ENCODE results near the gene ECHDC1. TPM values are rescaled to one million over a fixed set of nuclear protein-coding genes. Genes with fewer than 3 reads are reported as not detected.

The ECHDC1 gene
- total and polyA plus RNA-seq, 4 experiments from 2014 or later, result 35.5 to 68.0 (median 49.0) TPM

Other genes with a start within 250 kb of the ECHDC1 start
- gene RSPO3, start 224.9 kb downstream of the ECHDC1 start, total RNA-seq, result not detected
- gene RSPO3, start 224.9 kb downstream of the ECHDC1 start, polyA plus RNA-seq, result not detected
- 10 to 100 TPM; 36.4 to 39.9 TPM for gene RNF146, start 76.7 kb downstream of the ECHDC1 start, total RNA-seq
- gene RNF146, start 76.7 kb downstream of the ECHDC1 start, polyA plus RNA-seq, result 10 to 100 TPM; 12.8 to 18.1 TPM
- gene KIAA0408, start 115.8 kb upstream of the ECHDC1 start, total RNA-seq, result 1 to 10 TPM; 6.8 to 6.9 TPM
- 1 to 10 TPM in 1 of 2 donors, not detected in 1; 1.8 TPM for gene KIAA0408, start 115.8 kb upstream of the ECHDC1 start, polyA plus RNA-seq
- gene C6orf58, start 233.6 kb upstream of the ECHDC1 start, total RNA-seq, result not detected
- under 1 TPM in 1 of 2 donors, not detected in 1; 0.31 TPM for gene C6orf58, start 233.6 kb upstream of the ECHDC1 start, polyA plus RNA-seq

Data from CD4-positive, alpha-beta memory T cell (primary cell).